ENCODE measurements around the gene PEX5L. TPM values are rescaled to one million over a fixed set of nuclear protein-coding genes. Genes with fewer than 3 reads are reported as not detected.

The PEX5L gene
- total RNA-seq, 1 experiment from 2014 or later: not detected

- Histone ChIP-seq H4K20me1 (ENCODE audit: insufficient read depth) (no peaks in the 10 kb centered on the region), H3K36me3 (ENCODE audit: control insufficient read depth in 1 of 2, insufficient read depth in 2 of 2, low read length in 2 of 2) (no peaks in the 10 kb centered on the region), H3K27ac (ENCODE audit: low read depth, low read length) (no peak overlapping the region), H3K79me2 (ENCODE audit: insufficient read depth, low read length) (no peaks in the 10 kb centered on the region), H3K4me3 (replicated peaks in 1 of 2; ENCODE audit: low read depth in 1 of 2, low read length in 2 of 2) (no peak overlapping the region), H3K9me3 (ENCODE audit: control insufficient read depth in 1 of 2, insufficient read depth in 1 of 2, low read depth in 1 of 2, low read length in 2 of 2) (no peaks in the 10 kb centered on the region), H3K9ac (ENCODE audit: low read length) (no peak overlapping the region), H2AFZ (ENCODE audit: low read depth, low read length, poor library complexity, severe bottlenecking) (no peak overlapping the region), H3K4me2 (ENCODE audit: low read length) (no peak overlapping the region), H3K4me1 (ENCODE audit: control insufficient read depth in 1 of 2, insufficient read depth in 2 of 2, low read length in 2 of 2) (no peaks in the 10 kb centered on the region), H3K9me2 (ENCODE audit: insufficient read depth) (no peaks in the 10 kb centered on the region), H3K27me3 (ENCODE audit: insufficient read depth, low read length) (peaks cover 28% of the 10 kb centered on the region)
- intact Hi-C loops (cut with micrococcal nuclease): no loop called here
- ATAC-seq: no peak
- ChIA-PET POLR2A (no interaction called here), RAD21 (ENCODE audit: low non-redundant PET in 1 of 2, low total read pairs in 2 of 2, uncharacterized antibody in 2 of 2, unreplicated experiment in 2 of 2) (no interaction called here), CTCF (no interaction called here)
- TF ChIP-seq RAD21 (IDR thresholded peaks at IDR 0.05; ENCODE audit: low read depth) (no peak), POLR2A (IDR thresholded peaks at IDR 0.05; ENCODE audit: borderline replicate concordance, extremely low read depth, insufficient read depth, insufficient read length) (no peak), POLR2AphosphoS5 (IDR thresholded peaks at IDR 0.05; ENCODE audit: low read depth, low read length) (no peak), MAX (IDR thresholded peaks at IDR 0.05) (no peak), SIN3A (IDR thresholded peaks at IDR 0.05; ENCODE audit: low read depth) (no peak), EGR1 (IDR thresholded peaks at IDR 0.05; ENCODE audit: low read depth) (no peak), ZFX (IDR thresholded peaks at IDR 0.05) (no peak), ZNF274 (IDR thresholded peaks at IDR 0.05; ENCODE audit: low read depth, low read length) (no peak), FOSL1 (IDR thresholded peaks at IDR 0.05; ENCODE audit: low read depth) (no peak), EZH2 (IDR thresholded peaks at IDR 0.05) (no peak), EZH2phosphoT487 (IDR thresholded peaks at IDR 0.05; ENCODE audit: borderline replicate concordance) (no peak), TCF7L2 (IDR thresholded peaks at IDR 0.05; ENCODE audit: borderline replicate concordance, extremely low read depth, insufficient read depth, insufficient read length) (no peak), ELF1 (IDR thresholded peaks at IDR 0.05; ENCODE audit: borderline replicate concordance, low read depth) (no peak), SP1 (IDR thresholded peaks at IDR 0.05; ENCODE audit: low read depth) (no peak), ATF3 (IDR thresholded peaks at IDR 0.05) (no peak), YY1 (IDR thresholded peaks at IDR 0.05; ENCODE audit: extremely low read depth, insufficient replicate concordance, low read depth, low read length) (no peak), CEBPB (IDR thresholded peaks at IDR 0.05; ENCODE audit: low read depth) (no peak)
- no peak for DNase-seq (ENCODE audit: low read depth, low spot score)
- no TSS peak for BruUV-seq (replicated peaks)
Measured at GRCh38 chr3:180048103-180048502, 11.4 kb upstream of the PEX5L start.

All from HCT116 (cell line).